H54 (cell line): ENCODE data around the gene NTRK1.

Experiments
- DNase-seq: peaks from one replicate; pipeline ENCODE4 v3.0.0; 2011; ENCODE audit warnings: low spot score, mixed read lengths; ENCODE audit not compliant: insufficient read length
- FAIRE-seq: peaks from 3 replicates; lab custom pipeline; 2011; peaks lifted over from hg19 to GRCh38; lab: Jason Lieb, UNC
- POLR2A ChIP-seq: IDR thresholded peaks from 2 replicates; pipeline ENCODE4 v1.6.1; 2011; ENCODE audit warnings: low read depth, mild to moderate bottlenecking, low read length

NTRK1 gene

DNA sequence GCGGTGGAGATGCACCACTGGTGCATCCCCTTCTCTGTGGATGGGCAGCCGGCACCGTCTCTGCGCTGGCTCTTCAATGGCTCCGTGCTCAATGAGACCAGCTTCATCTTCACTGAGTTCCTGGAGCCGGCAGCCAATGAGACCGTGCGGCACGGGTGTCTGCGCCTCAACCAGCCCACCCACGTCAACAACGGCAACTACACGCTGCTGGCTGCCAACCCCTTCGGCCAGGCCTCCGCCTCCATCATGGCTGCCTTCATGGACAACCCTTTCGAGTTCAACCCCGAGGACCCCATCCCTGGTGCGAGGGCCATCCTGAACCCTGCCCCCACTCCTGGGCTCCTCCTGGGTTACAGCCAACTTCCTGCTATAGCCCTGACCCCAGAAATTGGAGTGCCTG lies 13.0 kb downstream of the NTRK1 start:
- no peak for TF ChIP-seq POLR2A
- DNase-seq (no peak), FAIRE-seq (no peak)

DNA sequence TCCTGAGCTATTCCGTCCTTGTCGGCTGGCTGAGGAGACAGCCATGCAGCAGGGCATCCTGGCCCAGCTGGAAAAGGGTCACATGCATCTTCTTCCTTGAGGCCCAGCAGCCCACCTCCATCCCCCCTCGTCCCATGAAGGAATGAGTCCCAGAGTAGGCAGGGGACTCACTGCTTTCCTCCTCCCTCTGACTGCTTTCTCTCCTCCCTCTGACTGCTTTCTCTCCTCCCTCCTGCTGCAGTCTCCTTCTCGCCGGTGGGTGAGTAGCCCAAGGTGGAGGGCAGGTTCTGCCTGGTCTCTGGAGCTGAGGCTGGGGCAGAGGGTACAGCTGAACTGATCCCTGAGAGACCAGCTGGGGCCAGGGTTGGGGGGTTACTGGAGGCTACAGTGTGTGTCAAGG lies 13.5 kb downstream of the NTRK1 start:
- FAIRE-seq (no peak), DNase-seq (no peak)
- no peak for TF ChIP-seq POLR2A

DNA sequence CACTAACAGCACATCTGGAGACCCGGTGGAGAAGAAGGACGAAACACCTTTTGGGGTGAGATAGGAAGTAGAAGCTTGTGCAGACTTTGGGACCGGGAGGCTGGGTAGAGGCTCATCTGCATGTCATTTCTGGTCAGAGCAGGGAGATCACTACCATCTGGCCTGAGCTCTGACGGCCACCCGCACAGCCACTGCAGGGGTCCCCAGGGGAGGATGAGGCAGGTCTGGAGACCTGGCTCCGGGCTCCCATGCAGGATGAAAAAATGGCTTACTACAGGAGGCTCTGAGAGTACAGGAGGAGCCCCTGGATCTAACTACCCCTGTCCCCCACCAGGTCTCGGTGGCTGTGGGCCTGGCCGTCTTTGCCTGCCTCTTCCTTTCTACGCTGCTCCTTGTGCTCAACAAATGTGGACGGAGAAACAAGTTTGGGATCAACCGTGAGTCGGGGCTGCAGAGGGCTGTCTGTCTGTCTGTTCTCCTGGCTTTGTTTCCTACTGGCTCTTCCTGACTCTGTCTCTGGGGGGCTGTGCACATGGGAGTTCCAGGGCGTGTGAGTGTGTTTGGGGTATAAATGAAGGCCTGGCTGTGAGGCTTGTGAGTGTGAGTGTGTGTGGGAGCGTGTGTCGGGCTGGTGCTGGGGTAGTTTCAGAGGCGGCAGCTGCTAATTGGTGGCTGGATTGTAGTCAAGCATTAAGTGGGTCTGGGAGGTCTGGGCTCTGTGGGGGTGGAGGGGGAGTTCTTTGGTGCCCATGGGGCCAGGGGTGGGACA lies 14.1 kb downstream of the NTRK1 start:
- DNase-seq (no peak), FAIRE-seq (no peak)
- no peak for TF ChIP-seq POLR2A

DNA sequence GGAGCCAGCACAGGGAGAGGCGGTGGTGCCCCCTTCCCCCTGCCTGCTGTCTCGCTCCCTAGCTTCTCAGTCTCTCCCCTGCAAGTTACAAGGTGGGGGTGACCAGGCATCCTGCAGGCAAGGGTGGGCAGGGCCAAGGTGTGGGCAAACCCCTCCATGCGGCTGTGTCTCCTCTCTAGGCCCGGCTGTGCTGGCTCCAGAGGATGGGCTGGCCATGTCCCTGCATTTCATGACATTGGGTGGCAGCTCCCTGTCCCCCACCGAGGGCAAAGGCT lies 14.6 kb downstream of the NTRK1 start:
- FAIRE-seq: no peak
- TF ChIP-seq POLR2A: no peak
- DNase-seq: no peak

DNA sequence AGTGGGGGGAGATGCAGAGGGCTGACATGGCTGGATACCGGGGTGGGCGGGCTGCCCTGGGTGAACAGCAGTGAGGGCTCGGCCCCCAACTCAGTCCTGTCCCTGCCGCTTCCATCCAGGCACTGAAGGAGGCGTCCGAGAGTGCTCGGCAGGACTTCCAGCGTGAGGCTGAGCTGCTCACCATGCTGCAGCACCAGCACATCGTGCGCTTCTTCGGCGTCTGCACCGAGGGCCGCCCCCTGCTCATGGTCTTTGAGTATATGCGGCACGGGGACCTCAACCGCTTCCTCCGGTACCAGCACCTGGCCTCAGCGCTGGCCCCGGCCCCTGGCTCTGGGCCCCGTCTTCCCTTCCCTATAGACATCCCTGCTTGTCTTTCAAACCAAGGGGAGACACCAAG lies 15.6 kb downstream of the NTRK1 start:
- FAIRE-seq: no peak
- no peak for DNase-seq
- TF ChIP-seq POLR2A: no peak

DNA sequence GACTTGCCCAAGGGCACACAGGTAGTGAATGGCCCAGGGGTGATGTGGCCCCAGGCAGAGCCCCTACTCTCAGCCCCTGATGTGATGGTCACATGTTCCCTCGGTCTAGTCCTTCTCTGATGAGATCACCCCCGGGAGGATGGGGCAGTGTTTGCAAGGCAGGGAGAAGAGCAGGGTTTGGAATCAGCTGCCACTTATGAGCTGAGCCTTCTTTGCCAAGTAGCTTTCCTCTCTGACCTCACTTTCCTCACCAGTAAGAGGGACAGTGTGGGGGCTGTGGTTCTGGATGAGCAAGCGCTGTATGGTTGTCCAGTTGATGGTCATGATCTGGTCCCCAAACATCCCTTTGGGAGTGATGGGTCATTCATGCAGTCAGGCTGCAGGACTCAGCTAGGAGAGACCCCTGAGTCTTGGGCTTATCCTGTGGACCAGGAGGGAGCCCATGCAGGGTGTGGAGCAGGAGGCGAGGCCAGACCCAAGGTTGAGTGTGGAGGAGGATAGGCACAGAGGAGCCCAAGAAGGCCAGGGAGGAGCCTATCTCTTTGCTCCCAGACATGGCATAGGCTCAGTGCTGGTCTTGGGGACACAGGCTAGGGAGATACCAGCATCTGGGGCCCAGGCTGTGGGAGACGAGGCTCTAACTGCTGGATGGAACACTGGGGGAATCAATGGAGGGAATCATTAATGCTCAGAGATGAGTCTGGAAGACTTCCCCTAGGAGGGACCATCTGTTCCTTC lies 16.9 kb downstream of the NTRK1 start:
- no peak for DNase-seq
- no peak for TF ChIP-seq POLR2A
- FAIRE-seq: no peak

DNA sequence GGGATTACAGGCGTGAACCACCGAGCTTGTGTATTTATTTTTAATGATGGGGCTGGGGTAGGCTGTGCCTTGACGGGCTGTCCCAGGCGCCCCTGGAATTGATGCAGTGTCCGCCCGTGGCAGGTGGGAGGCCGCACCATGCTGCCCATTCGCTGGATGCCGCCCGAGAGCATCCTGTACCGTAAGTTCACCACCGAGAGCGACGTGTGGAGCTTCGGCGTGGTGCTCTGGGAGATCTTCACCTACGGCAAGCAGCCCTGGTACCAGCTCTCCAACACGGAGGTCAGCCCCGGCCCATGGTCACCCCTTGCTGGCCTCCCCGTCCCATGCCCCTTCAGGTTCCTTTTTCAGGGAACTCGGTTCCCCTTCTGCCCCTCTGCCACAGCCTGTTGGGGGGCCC lies 19.2 kb downstream of the NTRK1 start:
- DNase-seq: no peak

DNA sequence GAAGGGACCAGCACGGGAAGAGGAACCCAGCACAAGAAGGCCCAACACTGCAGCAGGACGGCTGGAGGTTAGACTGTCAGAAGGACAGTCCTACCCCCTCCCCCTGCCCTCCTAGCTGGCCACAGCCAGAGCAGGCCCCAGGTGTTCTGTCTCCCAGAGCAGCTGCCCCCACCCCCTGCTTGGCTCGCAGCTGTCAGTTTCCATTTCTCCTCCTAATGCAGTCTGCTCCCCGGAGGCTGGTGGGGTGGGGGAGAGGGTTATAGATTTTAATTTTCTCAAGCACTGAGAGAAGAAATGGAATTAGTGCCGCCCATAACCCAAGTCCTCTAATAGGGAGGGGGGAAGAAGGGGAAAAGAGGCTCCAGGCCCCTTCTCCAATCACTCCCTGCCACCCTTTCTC lies 19.8 kb downstream of the NTRK1 start:
- no peak for FAIRE-seq
- DNase-seq: no peak
- TF ChIP-seq POLR2A: no peak

More for the DNA sequence above, 19.2 kb downstream of the NTRK1 start:
- TF ChIP-seq POLR2A: no peak
- no peak for FAIRE-seq

DNA sequence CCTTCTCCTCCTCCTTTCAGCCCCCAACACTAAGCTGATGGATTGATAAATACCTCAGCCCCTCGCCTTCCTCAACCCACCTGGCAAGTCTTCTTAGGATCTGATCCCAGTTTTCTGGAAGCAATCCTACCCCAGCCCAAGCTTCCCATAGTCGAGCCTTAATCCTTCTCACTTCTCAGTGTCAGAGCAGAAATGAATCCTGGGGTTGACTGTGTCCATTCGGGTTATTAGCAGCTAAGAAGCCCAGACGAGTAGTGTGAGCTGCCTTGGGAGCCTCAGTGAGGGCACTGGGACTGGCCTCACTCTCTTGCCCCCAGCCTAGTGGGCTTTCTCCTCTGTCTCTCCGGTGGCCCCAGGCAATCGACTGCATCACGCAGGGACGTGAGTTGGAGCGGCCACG lies 20.4 kb downstream of the NTRK1 start:
- FAIRE-seq: no peak
- DNase-seq: no peak
- TF ChIP-seq POLR2A: no peak

DNA sequence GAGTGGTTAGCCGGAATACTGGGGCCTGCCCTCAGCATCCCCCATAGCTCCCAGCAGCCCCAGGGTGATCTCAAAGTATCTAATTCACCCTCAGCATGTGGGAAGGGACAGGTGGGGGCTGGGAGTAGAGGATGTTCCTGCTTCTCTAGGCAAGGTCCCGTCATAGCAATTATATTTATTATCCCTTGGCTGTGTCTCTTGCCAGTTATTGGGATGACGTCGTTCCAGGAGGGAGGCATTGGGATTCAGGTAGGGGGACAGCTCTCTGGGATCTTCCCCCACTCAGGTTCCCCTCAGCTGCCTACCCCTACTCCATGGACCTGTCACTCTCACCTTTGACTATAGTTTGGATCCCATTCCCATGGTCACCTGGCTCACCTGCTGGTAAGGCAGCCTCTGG lies 21.0 kb downstream of the NTRK1 start:
- no peak for DNase-seq
- TF ChIP-seq POLR2A: no peak
- no peak for FAIRE-seq

DNA sequence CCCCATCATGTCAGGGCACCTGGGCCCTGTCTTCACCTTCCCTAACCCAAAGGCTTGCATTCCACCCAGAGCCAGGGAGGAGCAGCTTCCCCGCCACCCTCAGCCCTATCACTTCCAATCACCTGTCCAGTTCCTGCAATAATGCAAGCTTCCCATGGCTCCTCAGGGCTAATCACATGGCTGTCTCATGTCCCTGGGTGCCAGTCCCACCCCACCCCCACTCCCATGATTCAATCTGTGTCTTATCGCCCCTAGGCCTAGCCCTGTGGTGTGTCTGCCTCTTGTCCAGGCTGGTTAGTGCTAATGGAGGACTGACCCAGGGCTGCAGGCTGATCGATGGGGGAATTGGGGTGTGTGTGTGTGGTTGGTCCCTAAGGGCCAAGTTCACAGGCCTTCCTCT lies 21.9 kb downstream of the NTRK1 start:
- DNase-seq (no peak), FAIRE-seq (no peak)
- TF ChIP-seq POLR2A: no peak

DNA sequence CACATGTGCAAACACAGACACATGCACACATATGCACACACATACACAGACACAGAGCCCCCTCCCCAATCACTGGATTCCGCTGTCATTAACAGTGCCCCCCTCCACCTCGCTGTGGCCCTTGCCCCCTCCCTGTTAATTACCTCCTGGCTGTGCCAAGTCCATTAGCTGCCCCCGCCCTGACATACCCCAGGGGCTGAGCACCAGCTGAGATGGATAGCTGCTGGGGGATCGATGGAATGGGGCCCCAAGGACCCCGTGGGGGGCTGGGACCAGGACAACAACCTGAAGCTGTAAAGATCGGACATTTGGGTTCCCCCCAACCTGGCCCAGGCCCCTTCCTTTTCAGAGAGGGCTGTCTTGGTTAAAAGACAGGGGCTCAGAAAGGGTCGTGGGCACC lies 23.3 kb downstream of the NTRK1 start:
- TF ChIP-seq POLR2A: no peak
- no peak for FAIRE-seq
- DNase-seq: no peak

DNA sequence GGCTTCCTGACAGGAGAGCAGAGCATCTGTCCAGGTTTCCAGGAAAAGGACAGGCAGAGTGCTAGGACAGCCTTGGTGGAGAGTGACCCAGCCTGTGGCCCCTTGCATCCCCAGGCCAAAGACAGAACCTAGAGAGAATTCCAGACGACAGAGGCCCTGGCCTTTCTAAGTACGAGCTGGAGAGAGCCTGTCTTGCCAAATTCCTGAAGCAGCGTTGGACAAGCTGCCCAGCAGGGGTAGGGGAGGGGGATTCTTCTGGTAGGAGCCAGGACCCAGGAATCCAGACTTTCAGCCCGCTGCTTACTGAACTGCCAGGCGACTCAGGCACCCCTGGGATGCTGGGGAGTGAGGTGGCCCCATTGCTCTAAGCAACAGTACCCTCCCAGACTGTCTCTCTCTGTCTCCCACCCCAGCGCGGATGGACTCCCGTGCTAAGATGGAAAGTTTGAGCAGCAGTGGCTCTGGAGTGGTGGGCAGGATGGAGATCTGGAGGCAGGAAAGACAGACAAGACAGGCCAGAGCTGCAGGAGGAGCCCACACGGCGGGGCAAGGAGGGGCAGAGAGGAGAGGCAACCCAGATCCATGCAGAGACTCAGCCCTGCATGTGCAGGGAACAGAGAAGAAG lies 24.0 kb downstream of the NTRK1 start:
- DNase-seq (no peak), FAIRE-seq (no peak)

DNA sequence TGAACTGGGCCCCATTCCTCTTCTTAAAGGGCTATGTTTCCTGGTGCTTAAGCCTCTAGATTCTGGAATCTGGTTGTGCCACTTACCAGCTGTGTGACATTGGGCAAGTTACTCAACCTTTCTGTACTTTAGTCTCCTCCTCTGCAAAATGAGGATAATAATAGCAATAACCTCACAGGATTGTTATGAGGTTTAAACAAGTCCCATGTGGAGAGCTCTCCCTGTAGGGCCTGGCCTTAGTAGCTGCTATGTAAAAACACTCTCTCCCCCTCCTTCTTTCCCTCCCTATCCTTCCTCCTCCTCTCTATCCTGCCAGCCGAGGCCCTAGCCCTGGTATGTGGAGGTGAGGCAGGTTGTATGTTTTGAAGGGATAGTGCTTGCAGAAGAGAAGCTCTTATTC lies 24.6 kb downstream of the NTRK1 start:
- no peak for FAIRE-seq
- TF ChIP-seq POLR2A: no peak
- DNase-seq: no peak

More for the DNA sequence above, 24.0 kb downstream of the NTRK1 start:
- TF ChIP-seq POLR2A: no peak
